SU-DHL-6 (cell line): Measurements from ENCODE around the gene CACNA1G.

ENCODE experiments used
- EZH2phosphoT487 ChIP-seq: fragments of 200-600 bp; sonication (generic), shearing (Covaris generic); conservative IDR thresholded peaks from 2 replicates; pipeline ENCODE4 v1.6.1; 2018; ENCODE audit warnings: mild to moderate bottlenecking, antibody characterized with exemption, low read length, moderate library complexity, mixed read lengths
- TF ChIP-seq, protein P1 (sequence below): fragments of 200-600 bp; sonication (generic); IDR thresholded peaks from one replicate; pipeline ENCODE4 v1.5.1; 2017; ENCODE audit warnings: antibody characterized with exemption, mild to moderate bottlenecking, low read length, moderate library complexity; ENCODE audit not compliant: insufficient read depth, poor library complexity, severe bottlenecking

DNA sequence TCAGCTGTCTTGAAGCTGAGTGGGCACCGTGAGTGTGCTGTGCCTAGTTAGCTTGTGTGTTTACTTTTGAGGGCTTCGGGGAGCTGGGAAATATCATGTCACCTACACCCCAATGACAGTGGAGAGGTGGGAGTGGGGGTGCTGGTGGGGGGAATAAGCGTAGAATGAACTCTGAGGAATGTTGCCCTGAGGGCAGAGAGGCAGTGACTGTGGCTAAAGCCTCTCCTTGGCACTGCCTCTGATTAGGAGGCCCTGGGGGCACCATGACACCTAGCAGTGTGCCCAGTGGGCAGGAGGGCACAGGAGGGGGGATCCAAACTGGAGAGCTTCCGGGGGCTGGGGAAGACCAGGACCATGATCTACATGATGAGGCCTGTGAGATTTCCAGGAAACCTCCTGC, 24.8 kb downstream of the CACNA1G start:
- TF ChIP-seq, protein P1, sequence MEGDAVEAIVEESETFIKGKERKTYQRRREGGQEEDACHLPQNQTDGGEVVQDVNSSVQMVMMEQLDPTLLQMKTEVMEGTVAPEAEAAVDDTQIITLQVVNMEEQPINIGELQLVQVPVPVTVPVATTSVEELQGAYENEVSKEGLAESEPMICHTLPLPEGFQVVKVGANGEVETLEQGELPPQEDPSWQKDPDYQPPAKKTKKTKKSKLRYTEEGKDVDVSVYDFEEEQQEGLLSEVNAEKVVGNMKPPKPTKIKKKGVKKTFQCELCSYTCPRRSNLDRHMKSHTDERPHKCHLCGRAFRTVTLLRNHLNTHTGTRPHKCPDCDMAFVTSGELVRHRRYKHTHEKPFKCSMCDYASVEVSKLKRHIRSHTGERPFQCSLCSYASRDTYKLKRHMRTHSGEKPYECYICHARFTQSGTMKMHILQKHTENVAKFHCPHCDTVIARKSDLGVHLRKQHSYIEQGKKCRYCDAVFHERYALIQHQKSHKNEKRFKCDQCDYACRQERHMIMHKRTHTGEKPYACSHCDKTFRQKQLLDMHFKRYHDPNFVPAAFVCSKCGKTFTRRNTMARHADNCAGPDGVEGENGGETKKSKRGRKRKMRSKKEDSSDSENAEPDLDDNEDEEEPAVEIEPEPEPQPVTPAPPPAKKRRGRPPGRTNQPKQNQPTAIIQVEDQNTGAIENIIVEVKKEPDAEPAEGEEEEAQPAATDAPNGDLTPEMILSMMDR = no peak
- TF ChIP-seq EZH2phosphoT487 = no peak
